ENCODE results near the gene SARS1.
"Not testable (repeated sequence)": the region's sequence is repeated elsewhere in the genome, so short reads cannot be mapped to it uniquely, and the experiment has no call there.

Gene SARS1

GRCh38 chr1:109283748-109284600 is 70.3 kb downstream of the SARS1 start:
- TF ChIP-seq, protein P1, sequence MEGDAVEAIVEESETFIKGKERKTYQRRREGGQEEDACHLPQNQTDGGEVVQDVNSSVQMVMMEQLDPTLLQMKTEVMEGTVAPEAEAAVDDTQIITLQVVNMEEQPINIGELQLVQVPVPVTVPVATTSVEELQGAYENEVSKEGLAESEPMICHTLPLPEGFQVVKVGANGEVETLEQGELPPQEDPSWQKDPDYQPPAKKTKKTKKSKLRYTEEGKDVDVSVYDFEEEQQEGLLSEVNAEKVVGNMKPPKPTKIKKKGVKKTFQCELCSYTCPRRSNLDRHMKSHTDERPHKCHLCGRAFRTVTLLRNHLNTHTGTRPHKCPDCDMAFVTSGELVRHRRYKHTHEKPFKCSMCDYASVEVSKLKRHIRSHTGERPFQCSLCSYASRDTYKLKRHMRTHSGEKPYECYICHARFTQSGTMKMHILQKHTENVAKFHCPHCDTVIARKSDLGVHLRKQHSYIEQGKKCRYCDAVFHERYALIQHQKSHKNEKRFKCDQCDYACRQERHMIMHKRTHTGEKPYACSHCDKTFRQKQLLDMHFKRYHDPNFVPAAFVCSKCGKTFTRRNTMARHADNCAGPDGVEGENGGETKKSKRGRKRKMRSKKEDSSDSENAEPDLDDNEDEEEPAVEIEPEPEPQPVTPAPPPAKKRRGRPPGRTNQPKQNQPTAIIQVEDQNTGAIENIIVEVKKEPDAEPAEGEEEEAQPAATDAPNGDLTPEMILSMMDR (conservative IDR thresholded peaks at IDR 0.05), result no peak
- H3K27ac ChIP-seq, result peak overlapping the region; percentile 87

GRCh38 chr1:109286762-109287161 is 73.0 kb downstream of the SARS1 start:
- not testable (repeated sequence) for H3K27ac ChIP-seq
